ENCODE measurements around the gene NPAS2.

DNA sequence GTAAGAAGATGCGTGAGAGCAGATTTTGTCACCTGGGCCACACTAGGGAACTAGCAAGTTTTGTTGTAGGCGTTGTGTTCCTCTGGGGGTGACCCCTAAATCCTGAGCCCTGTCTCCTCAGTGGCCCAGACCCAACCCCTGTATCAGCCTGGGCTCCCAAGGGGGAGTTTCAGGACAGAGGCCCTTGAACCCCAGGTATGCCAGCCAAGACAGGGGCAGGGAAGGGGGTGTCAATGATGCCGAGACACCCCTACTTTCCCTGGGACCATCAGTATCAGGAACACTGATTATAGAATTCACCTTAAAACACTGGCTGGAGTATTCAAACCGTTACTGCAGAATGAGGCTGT, 143.1 kb downstream of the NPAS2 start:
- TF ChIP-seq FOXK2 (IDR thresholded peaks at IDR 0.05) (no peak), FOXA1 (IDR thresholded peaks at IDR 0.05) (no peak), BHLHE40 (IDR thresholded peaks at IDR 0.05; ENCODE audit: borderline replicate concordance) (no peak), SP1 (IDR thresholded peaks at IDR 0.05) (no peak), TARDBP (IDR thresholded peaks at IDR 0.05) (no peak)

Data from HEK293T (cell line).